A673 (cell line): Measurements from ENCODE around the gene LRP8.

Experiments
- CTCF ChIP-seq: fragments of 300-800, 200-600 bp; sonication (generic); conservative IDR thresholded peaks from 2 replicates; pipeline ENCODE4 v1.5.1; 2017; ENCODE audit warnings: low read depth, mild to moderate bottlenecking, antibody characterized with exemption, low read length, moderate library complexity, mixed read lengths
- EZH2 ChIP-seq: fragments of 200-600 bp; sonication (generic); IDR thresholded peaks from 2 replicates; pipeline ENCODE4 v1.6.1; 2017; ENCODE audit warnings: borderline replicate concordance, low read depth, mild to moderate bottlenecking, mixed read lengths, antibody characterized with exemption, low read length; ENCODE audit not compliant: poor library complexity, severe bottlenecking

DNA sequence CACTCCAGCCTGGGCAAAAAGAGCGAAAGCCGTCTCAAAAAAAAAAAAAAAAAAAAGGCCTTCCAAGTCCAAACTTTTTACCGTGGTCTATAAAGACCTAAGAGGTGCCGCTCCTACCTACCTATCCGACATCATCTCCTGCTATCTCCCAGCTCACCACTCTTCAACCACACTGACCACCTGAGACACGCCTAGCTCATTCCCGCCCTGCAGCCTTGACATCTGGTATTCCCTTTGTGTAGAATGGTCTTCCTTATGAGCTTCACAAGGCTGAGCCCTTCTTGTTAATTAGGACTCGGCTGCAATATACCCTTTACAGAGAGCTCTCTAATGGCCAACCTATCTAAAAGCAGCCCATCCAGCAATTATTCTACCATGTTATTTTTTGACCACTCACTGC is 90.2 kb downstream of the LRP8 start:
- TF ChIP-seq CTCF (no peak), EZH2 (no peak)
